Activated CD8-positive, alpha-beta T cell treated with anti-CD3 and anti-CD28 coated beads for 36 hours (primary cell): ENCODE results near the gene IL9. TPM values are rescaled to one million over a fixed set of nuclear protein-coding genes. Genes with fewer than 3 reads are reported as not detected.

ENCODE experiments used
- ATAC-seq: fragments of 200-7000 bp; cut with Tn5 transposase; one replicate; pipeline ENCODE4 v1.10.0; 2021; ENCODE audit warnings: mild to moderate bottlenecking, moderate library complexity
- CTCF ChIA-PET: fragments of 350-600 bp; sonication (Branson Sonifier 250); formaldehyde crosslinking; loops from one replicate; lab custom pipeline; 2021; ENCODE audit warnings: antibody characterized with exemption; lab: Charles Lee
- POLR2A ChIA-PET: fragments of 350-600 bp; sonication (Branson Sonifier 250); formaldehyde crosslinking; loops from one replicate; lab custom pipeline; 2021; ENCODE audit warnings: antibody characterized with exemption; lab: Charles Lee
- DNase-seq: peaks from one replicate; pipeline ENCODE4 v3.0.0-alpha.2; 2020
- H3K27ac Mint-ChIP-seq: one replicate; pipeline ENCODE4 v1.8.0; 2021; ENCODE audit warnings: mild to moderate bottlenecking, mixed read lengths
- H3K27me3 Mint-ChIP-seq: one replicate; pipeline ENCODE4 v1.8.0; 2021; ENCODE audit warnings: mixed read lengths
- H3K36me3 Mint-ChIP-seq: one replicate; pipeline ENCODE4 v1.8.0; 2021; ENCODE audit warnings: low read depth, mixed read lengths
- H3K4me1 Mint-ChIP-seq: one replicate; pipeline ENCODE4 v1.8.0; 2021; ENCODE audit warnings: low read depth, mixed read lengths
- H3K4me3 Mint-ChIP-seq: one replicate; pipeline ENCODE4 v1.8.0; 2021; ENCODE audit warnings: mild to moderate bottlenecking, moderate library complexity, mixed read lengths
- H3K9me3 Mint-ChIP-seq: one replicate; pipeline ENCODE4 v1.8.0; 2021; ENCODE audit warnings: mixed read lengths
- CTCF ChIP-seq: fragments of 200-600 bp; IDR thresholded peaks from one replicate; pipeline ENCODE4 v1.8.0; 2022; ENCODE audit warnings: antibody characterized with exemption, mild to moderate bottlenecking
- intact Hi-C: fragments of 100-400 bp; cut with micrococcal nuclease; formaldehyde crosslinking; loops from one replicate; pipeline ENCODE4 v1.10.0; 2022
- total RNA-seq, 2 experiments: library from RNA; stranded (reverse); gene quantifications; one replicate each; pipeline ENCODE4 v1.2.3, GENCODE V29; 2021

The IL9 gene
- total RNA-seq, 2 experiments from 2014 or later = not detected

DNA sequence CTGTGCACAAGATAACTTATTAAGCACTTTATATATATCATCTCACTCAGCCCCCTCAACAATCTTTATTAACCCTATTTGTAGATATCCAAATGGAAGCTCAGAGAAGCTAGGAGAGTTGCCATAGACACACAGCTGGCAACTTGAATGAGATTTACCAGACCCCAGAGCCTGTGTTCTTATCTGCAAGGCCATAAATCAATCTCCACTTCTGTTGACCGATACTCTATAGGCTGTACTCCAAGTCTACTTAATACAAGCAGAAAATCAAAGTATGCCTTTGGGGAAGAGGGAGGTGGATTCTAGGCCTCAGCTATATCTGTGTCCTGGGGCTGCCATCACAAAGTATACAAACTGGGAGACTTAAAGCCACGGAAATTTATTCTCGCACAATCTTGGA lies 6.0 kb upstream of the IL9 start:
- ChIA-PET POLR2A (no interaction called here), CTCF (no interaction called here)
- intact Hi-C loops = no loop called here
- DNase-seq (no peak), ATAC-seq (no peak)
- Mint-ChIP-seq H3K9me3 (no peaks in the 10 kb centered on the region), H3K4me3 (no peak overlapping the region), H3K27ac (no peak overlapping the region), H3K27me3 (peaks cover 33% of the 10 kb centered on the region), H3K36me3 (no peaks in the 10 kb centered on the region), H3K4me1 (no peaks in the 10 kb centered on the region)
- TF ChIP-seq CTCF = no peak

DNA sequence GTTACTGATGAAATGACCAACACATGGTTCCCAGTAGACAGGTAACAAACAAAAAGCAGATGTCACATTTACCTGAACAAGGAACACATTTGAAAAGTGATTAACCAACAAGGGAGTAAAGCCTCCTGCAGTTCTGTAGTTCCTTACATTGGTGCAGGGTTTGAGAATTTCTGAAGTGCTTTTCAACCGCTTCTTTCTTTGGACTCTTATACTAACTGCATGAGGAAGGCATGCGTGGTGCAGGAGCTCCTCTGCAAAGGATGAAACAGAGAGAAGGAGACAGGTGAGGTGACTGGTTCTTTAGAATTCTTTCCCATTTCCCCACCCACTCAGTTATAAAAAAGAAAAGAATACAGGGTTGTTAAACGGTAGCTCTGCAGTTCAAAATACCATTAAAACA lies 4.6 kb upstream of the IL9 start:
- DNase-seq = no peak
- Mint-ChIP-seq H3K27me3 (peaks cover 40% of the 10 kb centered on the region), H3K9me3 (no peaks in the 10 kb centered on the region), H3K36me3 (no peaks in the 10 kb centered on the region), H3K4me3 (no peak overlapping the region), H3K4me1 (peaks cover 8% of the 10 kb centered on the region), H3K27ac (no peak overlapping the region)
- no peak for TF ChIP-seq CTCF
- no peak for ATAC-seq
- intact Hi-C loops = no loop called here
- POLR2A ChIA-PET = no interaction called here
- CTCF ChIA-PET = no interaction called here

DNA sequence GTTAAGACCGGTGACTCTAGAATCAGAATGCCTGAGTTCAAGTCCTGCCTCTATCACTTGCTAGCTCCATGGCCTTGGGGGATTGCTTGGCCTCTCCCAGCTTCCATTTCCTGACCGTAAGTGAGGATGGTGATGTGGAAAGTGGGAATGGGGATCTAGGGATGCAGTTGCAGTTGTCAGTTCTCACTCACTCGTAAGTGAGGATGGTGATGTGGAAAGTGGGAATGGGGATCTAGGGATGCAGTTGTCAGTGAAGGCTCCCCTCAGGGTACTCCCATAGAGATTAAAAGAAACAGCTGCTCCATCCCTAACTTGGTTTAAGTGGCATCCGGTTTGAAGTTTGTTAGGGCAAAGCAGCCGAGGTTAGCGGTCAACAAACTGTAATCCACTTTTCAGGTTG lies 3.0 kb upstream of the IL9 start:
- CTCF ChIA-PET = no interaction called here
- H3K36me3 Mint-ChIP-seq = no peaks in the 10 kb centered on the region
- peaks cover 48% of the 10 kb centered on the region for H3K27me3 Mint-ChIP-seq
- peaks cover 8% of the 10 kb centered on the region for H3K4me1 Mint-ChIP-seq
- POLR2A ChIA-PET = interaction anchor here (1.0 kb wide), 1 partner anchor 10 kb away, joined by 4 read pairs; no protein-coding TSS in a partner anchor
- ATAC-seq (no peak), DNase-seq (no peak)
- TF ChIP-seq CTCF = no peak
- H3K4me3 Mint-ChIP-seq = no peak overlapping the region
- no peaks in the 10 kb centered on the region for H3K9me3 Mint-ChIP-seq
- no peak overlapping the region for H3K27ac Mint-ChIP-seq
- intact Hi-C loops = no loop called here

GRCh38 chr5:135894789-135895188 lies 852 bp downstream of the IL9 start:
- ATAC-seq (no peak), DNase-seq (no peak)
- Mint-ChIP-seq H3K27ac (no peak overlapping the region), H3K27me3 (peaks cover 40% of the 10 kb centered on the region), H3K36me3 (no peaks in the 10 kb centered on the region), H3K4me3 (no peak overlapping the region), H3K9me3 (no peaks in the 10 kb centered on the region), H3K4me1 (peaks cover 12% of the 10 kb centered on the region)
- ChIA-PET POLR2A (no interaction called here), CTCF (interaction anchor here (0.9 kb wide), 1 partner anchor 354 kb away, joined by 3 read pairs; no protein-coding TSS in a partner anchor)
- no peak for TF ChIP-seq CTCF
- intact Hi-C loops = no loop called here

DNA sequence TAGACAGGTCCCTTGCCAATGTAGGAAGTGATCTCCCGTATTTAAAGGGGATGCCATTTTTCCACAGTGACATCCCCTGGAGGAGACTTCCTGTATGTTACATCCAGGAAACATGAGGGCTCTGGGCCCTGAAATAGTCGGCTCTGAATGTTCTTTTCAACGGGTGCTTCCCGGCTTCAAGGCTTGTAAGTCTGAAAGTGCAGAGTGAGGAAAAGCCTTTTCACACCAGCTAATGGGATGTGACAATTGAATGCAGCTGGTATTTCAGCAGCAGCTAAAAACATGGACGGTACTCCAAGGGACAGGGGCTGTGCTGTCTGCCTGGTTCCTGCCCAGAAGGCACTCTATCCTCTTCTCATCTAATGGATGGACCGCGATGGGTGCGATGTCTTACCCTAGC lies 1.4 kb downstream of the IL9 start:
- POLR2A ChIA-PET = no interaction called here
- Mint-ChIP-seq H3K27ac (no peak overlapping the region), H3K9me3 (no peaks in the 10 kb centered on the region), H3K27me3 (peaks cover 39% of the 10 kb centered on the region), H3K36me3 (no peaks in the 10 kb centered on the region), H3K4me3 (no peak overlapping the region), H3K4me1 (peaks cover 12% of the 10 kb centered on the region)
- intact Hi-C loops = no loop called here
- no peak for TF ChIP-seq CTCF
- DNase-seq (no peak), ATAC-seq (no peak)
- CTCF ChIA-PET = no interaction called here
